IMR-90 (cell line): ENCODE measurements around the gene LY6G6D.

Experiments used
- CTCF ChIP-seq: conservative IDR thresholded peaks from 2 replicates; pipeline ENCODE4 v1.5.1; 2012; ENCODE audit warnings: mild to moderate bottlenecking, low read depth, low read length, improper control_type of control experiment
- MAFK ChIP-seq: IDR thresholded peaks from 2 replicates; pipeline ENCODE4 v1.6.1; 2012; ENCODE audit warnings: low read depth, low read length, improper control_type of control experiment
- MXI1 ChIP-seq: IDR thresholded peaks from 2 replicates; pipeline ENCODE4 v1.6.1; 2012; ENCODE audit warnings: low read depth, mild to moderate bottlenecking, low read length, moderate library complexity, borderline replicate concordance
- POLR2A ChIP-seq: IDR thresholded peaks from 2 replicates; pipeline ENCODE4 v1.6.1; 2012; ENCODE audit warnings: mild to moderate bottlenecking, low read depth, low read length
- RAD21 ChIP-seq: IDR thresholded peaks from 2 replicates; pipeline ENCODE4 v1.6.1; 2012; ENCODE audit warnings: low read length, improper control_type of control experiment
- RCOR1 ChIP-seq: IDR thresholded peaks from 2 replicates; pipeline ENCODE4 v1.6.1; 2012; ENCODE audit warnings: mild to moderate bottlenecking, low read length, improper control_type of control experiment; ENCODE audit not compliant: insufficient replicate concordance
- SMC3 ChIP-seq: fragments of 150-350 bp; IDR thresholded peaks from 2 replicates; pipeline ENCODE4 v1.6.1; 2016; ENCODE audit warnings: low read depth, mild to moderate bottlenecking, antibody characterized with exemption, low read length, moderate library complexity
- USF2 ChIP-seq: fragments of 150-350 bp; IDR thresholded peaks from 2 replicates; pipeline ENCODE4 v1.6.1; 2017; ENCODE audit warnings: mild to moderate bottlenecking, antibody characterized with exemption, low read length, low read depth

GRCh38 chr6:31742894-31743293 lies 27.7 kb downstream of the LY6G6D start:
- no peak for TF ChIP-seq RCOR1
- TF ChIP-seq CTCF, result no peak
- TF ChIP-seq MXI1, result no peak
- no peak for TF ChIP-seq POLR2A
- no peak for TF ChIP-seq RAD21
- no peak for TF ChIP-seq MAFK
- no peak for TF ChIP-seq SMC3
- no peak for TF ChIP-seq USF2
